Trophoblast cell (in vitro differentiated cells and primary cell): ENCODE results near the gene SUSD2.

Experiments
- DNase-seq, 2 donors: peaks; one replicate each; pipeline ENCODE4 v3.0.0-alpha.2; 2016
- H2AFZ ChIP-seq: 2 replicates; pipeline ENCODE4 v1.6.1; 2013; ENCODE audit warnings: low read length, moderate library complexity, mild to moderate bottlenecking; ENCODE audit not compliant: insufficient read depth, poor library complexity
- H2AK5ac ChIP-seq: 2 replicates; pipeline ENCODE4 v1.6.1; 2013; ENCODE audit warnings: mild to moderate bottlenecking, low read length
- H2BK120ac ChIP-seq: 2 replicates; pipeline ENCODE4 v1.6.1; 2013; ENCODE audit warnings: low read length, mild to moderate bottlenecking, moderate library complexity; ENCODE audit not compliant: insufficient read depth, poor library complexity
- H2BK12ac ChIP-seq: 2 replicates; pipeline ENCODE4 v1.6.1; 2013; ENCODE audit warnings: mild to moderate bottlenecking, low read length, moderate library complexity
- H2BK5ac ChIP-seq: 2 replicates; pipeline ENCODE4 v1.6.1; 2013; ENCODE audit warnings: low read length, low read depth, moderate library complexity, mild to moderate bottlenecking; ENCODE audit not compliant: poor library complexity
- H3K14ac ChIP-seq: 2 replicates; pipeline ENCODE4 v1.6.1; 2013; ENCODE audit warnings: mild to moderate bottlenecking, low read length
- H3K18ac ChIP-seq: 2 replicates; pipeline ENCODE4 v1.6.1; 2013; ENCODE audit warnings: mild to moderate bottlenecking, low read length
- H3K23ac ChIP-seq: 2 replicates; pipeline ENCODE4 v1.6.1; 2013; ENCODE audit warnings: low read length
- H3K27ac ChIP-seq: 2 replicates; pipeline ENCODE4 v1.5.1; 2013; ENCODE audit warnings: low read depth, mild to moderate bottlenecking, inconsistent platforms, low read length, moderate library complexity
- H3K27me3 ChIP-seq: 2 replicates; pipeline ENCODE4 v1.6.1; 2013; ENCODE audit warnings: inconsistent platforms, mild to moderate bottlenecking, low read length, moderate library complexity; ENCODE audit not compliant: insufficient read depth
- H3K36me3 ChIP-seq, 2 experiments: 1 replicate in 1 of 2; 2 replicates in 1 of 2; pipeline ENCODE4 v1.6.1; 2013; ENCODE audit warnings: low read length in 2 of 2, mild to moderate bottlenecking in 2 of 2, moderate library complexity in 1 of 2; ENCODE audit not compliant: insufficient read depth in 2 of 2, control insufficient read depth in 1 of 2
- H3K4ac ChIP-seq: 2 replicates; pipeline ENCODE4 v1.6.1; 2013; ENCODE audit warnings: low read depth, mild to moderate bottlenecking, low read length, moderate library complexity
- H3K4me1 ChIP-seq, 2 experiments: 1 replicate in 1 of 2; 2 replicates in 1 of 2; pipeline ENCODE4 v1.6.1; 2013; ENCODE audit warnings: low read length in 2 of 2, mild to moderate bottlenecking in 2 of 2, moderate library complexity in 1 of 2; ENCODE audit not compliant: insufficient read depth in 2 of 2, control insufficient read depth in 1 of 2
- H3K4me2 ChIP-seq: 2 replicates; pipeline ENCODE4 v1.6.1; 2013; ENCODE audit warnings: inconsistent platforms, mild to moderate bottlenecking, low read length, moderate library complexity
- H3K4me3 ChIP-seq: 2 replicates; pipeline ENCODE4 v1.5.1; 2013; ENCODE audit warnings: mild to moderate bottlenecking, low read depth, low read length, inconsistent platforms
- H3K79me1 ChIP-seq: one replicate; pipeline ENCODE4 v1.6.1; 2013; ENCODE audit warnings: low read length
- H3K79me2 ChIP-seq: 2 replicates; pipeline ENCODE4 v1.6.1; 2013; ENCODE audit warnings: low read length, mild to moderate bottlenecking; ENCODE audit not compliant: control insufficient read depth, insufficient read depth, poor library complexity
- H3K9ac ChIP-seq: 2 replicates; pipeline ENCODE4 v1.6.1; 2013; ENCODE audit warnings: mild to moderate bottlenecking, low read length
- H3K9me3 ChIP-seq: 2 replicates; pipeline ENCODE4 v1.6.1; 2013; ENCODE audit warnings: low read depth, mild to moderate bottlenecking, control low read depth, inconsistent platforms, low read length; ENCODE audit not compliant: insufficient read depth
- H4K12ac ChIP-seq: 2 replicates; pipeline ENCODE4 v1.6.1; 2013; ENCODE audit warnings: low read depth, mild to moderate bottlenecking, low read length, moderate library complexity
- H4K8ac ChIP-seq: 2 replicates; pipeline ENCODE4 v1.6.1; 2013; ENCODE audit warnings: low read depth, mild to moderate bottlenecking, low read length, moderate library complexity
- H4K91ac ChIP-seq: one replicate; pipeline ENCODE4 v1.6.1; 2013; ENCODE audit warnings: low read depth, mild to moderate bottlenecking, low read length, moderate library complexity
- WGBS: extraction: QIAGEN DNeasy Blood & Tissue Kit; methylation state at CpG from one replicate; pipeline ENCODE4 v1.1.7; 2013; ENCODE audit warnings: missing lambda C conversion rate; ENCODE audit not compliant: insufficient read length, insufficient coverage; ENCODE audit errors: extremely low coverage; 5-methylcytosine and 5-hydroxymethylcytosine counted together

SUSD2 gene

DNA sequence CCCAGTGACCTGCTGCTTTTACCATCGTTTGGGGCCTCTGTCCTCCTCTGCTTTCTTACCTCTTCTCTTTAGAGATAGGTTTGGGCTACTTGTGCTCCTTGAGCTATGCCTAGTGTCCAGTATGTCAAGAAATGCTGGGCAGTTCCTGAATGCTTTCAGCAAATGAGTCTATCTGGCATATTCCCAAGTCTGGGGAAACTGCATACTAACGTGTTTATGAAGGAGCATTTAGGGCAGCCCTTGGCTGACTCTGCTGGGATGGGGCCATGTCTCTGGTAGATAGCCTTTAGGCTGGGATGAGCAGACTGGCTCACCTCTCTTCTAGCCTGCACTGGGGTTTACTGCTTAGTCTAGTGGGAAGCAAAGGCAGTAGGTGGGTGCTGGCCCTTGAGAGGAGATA lies 43.7 kb upstream of the SUSD2 start:
- no peak overlapping the region for H3K18ac ChIP-seq
- H3K9me3 ChIP-seq = no peaks in the 10 kb centered on the region
- no peak overlapping the region for H2AK5ac ChIP-seq
- peaks cover 18 to 22% of the 10 kb centered on the region in 2 experiments for H3K4me1 ChIP-seq
- H3K23ac ChIP-seq = no peak overlapping the region
- no peak overlapping the region for H3K9ac ChIP-seq
- peak overlapping the region; percentile 53 for H3K14ac ChIP-seq
- no peak overlapping the region for H4K8ac ChIP-seq
- H3K27ac ChIP-seq = peak overlapping the region; percentile 42
- no peaks in the 10 kb centered on the region for H3K27me3 ChIP-seq
- no peak overlapping the region for H4K12ac ChIP-seq
- H3K36me3 ChIP-seq = peaks cover 13 to 22% of the 10 kb centered on the region in 2 experiments
- H2BK5ac ChIP-seq = peak overlapping the region; percentile 46
- peak; percentile 42 to 60 for DNase-seq
- peak overlapping the region; percentile 10 for H2BK120ac ChIP-seq
- peaks cover 2% of the 10 kb centered on the region for H3K79me2 ChIP-seq
- WGBS = no CpG with 5 or more reads among the region's 2 CpGs
- no peak overlapping the region for H2BK12ac ChIP-seq
- no peak overlapping the region for H2AFZ ChIP-seq
- H3K4me2 ChIP-seq = no peak overlapping the region
- H3K4ac ChIP-seq = no peak overlapping the region
- peak overlapping the region; percentile 69 for H4K91ac ChIP-seq
- H3K4me3 ChIP-seq = no peak overlapping the region
- peaks cover 19% of the 10 kb centered on the region for H3K79me1 ChIP-seq

DNA sequence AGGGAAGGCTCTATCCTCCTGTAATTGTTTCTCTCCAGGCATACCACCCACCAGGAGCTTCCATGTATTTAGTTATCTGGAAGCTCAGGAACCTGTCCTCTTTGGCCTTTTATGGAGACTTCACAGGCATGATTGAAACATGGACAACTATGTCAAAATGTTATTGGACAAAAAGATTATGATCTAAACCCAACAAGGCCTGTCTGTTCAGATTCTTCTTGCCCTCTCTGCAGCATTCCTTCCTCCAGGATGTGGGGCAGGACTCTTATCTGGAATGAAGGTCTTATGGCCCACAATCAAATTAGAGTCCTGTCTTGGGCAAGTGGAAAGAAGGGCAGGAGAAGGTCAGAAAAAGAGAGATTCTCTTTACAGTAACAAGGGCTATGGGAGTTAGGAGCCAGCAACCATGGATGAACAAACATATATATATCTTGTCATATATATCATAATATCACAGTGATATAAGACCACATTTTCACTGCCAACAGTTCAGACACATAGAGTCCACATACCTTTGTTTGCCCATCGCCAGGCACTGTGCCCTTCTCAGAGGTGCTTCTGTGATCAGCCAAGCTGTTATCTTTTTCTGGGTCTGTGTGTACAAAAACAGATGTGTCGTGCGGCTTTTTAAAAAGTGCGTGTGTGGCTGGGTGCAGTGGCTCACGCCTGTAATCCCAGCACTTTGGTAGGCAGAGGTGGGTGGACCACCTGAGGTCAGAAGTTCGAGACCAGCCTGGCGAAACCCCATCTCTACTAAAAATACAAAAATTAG lies 42.5 kb upstream of the SUSD2 start:
- H2AFZ ChIP-seq = no peak overlapping the region
- H2AK5ac ChIP-seq = peak overlapping the region; percentile 22
- peak overlapping the region; percentile 79 for H4K91ac ChIP-seq
- no CpG with 5 or more reads among the region's 7 CpGs for WGBS
- peaks cover 21% of the 10 kb centered on the region for H3K79me1 ChIP-seq
- no peak overlapping the region for H3K23ac ChIP-seq
- peak overlapping the region; percentile 47 for H2BK120ac ChIP-seq
- H2BK5ac ChIP-seq = peak overlapping the region; percentile 58
- no peak overlapping the region for H4K8ac ChIP-seq
- peaks cover 11 to 21% of the 10 kb centered on the region in 2 experiments for H3K36me3 ChIP-seq
- H4K12ac ChIP-seq = no peak overlapping the region
- no peak overlapping the region for H3K4me2 ChIP-seq
- H3K18ac ChIP-seq = no peak overlapping the region
- peaks cover 2% of the 10 kb centered on the region for H3K79me2 ChIP-seq
- H3K27me3 ChIP-seq = no peaks in the 10 kb centered on the region
- peak overlapping the region; percentile 54 for H3K27ac ChIP-seq
- DNase-seq = peak; percentile 64 to 93
- peak overlapping the region; percentile 53 for H3K14ac ChIP-seq
- no peaks in the 10 kb centered on the region for H3K9me3 ChIP-seq
- H2BK12ac ChIP-seq = no peak overlapping the region
- H3K4ac ChIP-seq = peak overlapping the region; percentile 18
- no peak overlapping the region for H3K4me3 ChIP-seq
- peaks cover 19 to 24% of the 10 kb centered on the region in 2 experiments for H3K4me1 ChIP-seq
- no peak overlapping the region for H3K9ac ChIP-seq

- no peak overlapping the region for H3K23ac ChIP-seq
- H3K79me1 ChIP-seq = peaks cover 22% of the 10 kb centered on the region
- H3K9ac ChIP-seq = no peak overlapping the region
- H4K8ac ChIP-seq = no peak overlapping the region
- H4K91ac ChIP-seq = peak overlapping the region; percentile 58
- H2AK5ac ChIP-seq = no peak overlapping the region
- H2BK5ac ChIP-seq = peak overlapping the region; percentile 22
- peak overlapping the region; percentile 67 for H2BK120ac ChIP-seq
- H3K79me2 ChIP-seq = peaks cover 2% of the 10 kb centered on the region
- no peak overlapping the region for H3K4ac ChIP-seq
- peaks cover 20 to 25% of the 10 kb centered on the region in 2 experiments for H3K4me1 ChIP-seq
- H2BK12ac ChIP-seq = peak overlapping the region; percentile 30
- H3K4me3 ChIP-seq = no peak overlapping the region
- no peak for DNase-seq
- H3K18ac ChIP-seq = peak overlapping the region; percentile 36
- H3K9me3 ChIP-seq = no peaks in the 10 kb centered on the region
- H3K14ac ChIP-seq = peak overlapping the region; percentile 33
- no peak overlapping the region for H3K27ac ChIP-seq
- peaks cover 3 to 12% of the 10 kb centered on the region in 2 experiments for H3K36me3 ChIP-seq
- no CpG with 5 or more reads among the region's 3 CpGs for WGBS
- H2AFZ ChIP-seq = no peak overlapping the region
- H3K4me2 ChIP-seq = no peak overlapping the region
- no peak overlapping the region for H4K12ac ChIP-seq
- H3K27me3 ChIP-seq = no peaks in the 10 kb centered on the region
These were observed 40.9 kb upstream of the SUSD2 start for GRCh38 chr22:24140357-24140756.

DNA sequence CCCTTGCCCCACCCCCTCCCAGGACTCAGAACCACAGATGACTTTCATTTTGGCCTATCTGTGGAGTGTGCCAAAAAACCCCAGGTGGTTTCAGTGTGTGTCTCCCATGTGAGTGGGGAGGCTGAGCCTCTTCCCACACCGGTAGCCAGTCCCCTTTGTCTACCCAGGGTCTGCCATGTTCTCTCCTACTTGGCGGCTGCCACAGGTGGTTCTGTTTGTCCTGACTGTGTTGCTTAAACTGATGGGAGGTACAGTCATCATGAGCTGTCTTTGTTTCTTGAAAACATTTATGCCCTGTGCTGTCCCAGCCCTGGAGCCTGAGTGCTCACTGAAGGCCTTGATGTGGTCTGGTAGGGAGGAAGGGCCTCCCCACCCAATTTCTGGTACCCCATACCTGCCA lies 39.7 kb upstream of the SUSD2 start:
- H2BK12ac ChIP-seq = no peak overlapping the region
- no peaks in the 10 kb centered on the region for H3K27me3 ChIP-seq
- no peak overlapping the region for H3K4me2 ChIP-seq
- H4K91ac ChIP-seq = peak overlapping the region; percentile 56
- H2BK120ac ChIP-seq = peak overlapping the region; percentile 44
- H3K79me1 ChIP-seq = peaks cover 26% of the 10 kb centered on the region
- no peak overlapping the region for H4K12ac ChIP-seq
- no CpG with 5 or more reads among the region's 2 CpGs for WGBS
- H3K18ac ChIP-seq = peak overlapping the region; percentile 14
- H3K23ac ChIP-seq = no peak overlapping the region
- H2BK5ac ChIP-seq = no peak overlapping the region
- no peak overlapping the region for H2AK5ac ChIP-seq
- H3K4ac ChIP-seq = no peak overlapping the region
- H3K27ac ChIP-seq = no peak overlapping the region
- no peak overlapping the region for H3K9ac ChIP-seq
- peaks cover 2% of the 10 kb centered on the region for H3K9me3 ChIP-seq
- H2AFZ ChIP-seq = no peak overlapping the region
- no peak overlapping the region for H3K4me3 ChIP-seq
- H4K8ac ChIP-seq = no peak overlapping the region
- peaks cover 2% of the 10 kb centered on the region for H3K79me2 ChIP-seq
- no peak overlapping the region for H3K14ac ChIP-seq
- H3K36me3 ChIP-seq = peaks cover 0 to 8% of the 10 kb centered on the region in 2 experiments
- DNase-seq = no peak
- H3K4me1 ChIP-seq = peaks cover 22 to 33% of the 10 kb centered on the region in 2 experiments
